Subcutaneous adipose tissue (tissue), 4 donors: ENCODE measurements around the gene TMEM175. TPM values are rescaled to one million over a fixed set of nuclear protein-coding genes. Genes with fewer than 3 reads are reported as not detected.

ENCODE experiments used
- total RNA-seq, 4 donors: library from RNA; depleted of rRNA; stranded (reverse); fragments of >200 nt; gene quantifications; one replicate each; pipeline ENCODE4 v1.1.0, GENCODE V29; 2016
- TF ChIP-seq, protein P1 (sequence below): fragments of 450-650 bp; IDR thresholded peaks from one replicate; pipeline ENCODE4 v1.5.1; 2016; ENCODE audit warnings: low read depth, mild to moderate bottlenecking, control low read depth, antibody characterized with exemption, moderate library complexity

Gene TMEM175
- total RNA-seq, 4 donors from 2014 or later = 18.5 to 38.1 (median 21.4) TPM

DNA sequence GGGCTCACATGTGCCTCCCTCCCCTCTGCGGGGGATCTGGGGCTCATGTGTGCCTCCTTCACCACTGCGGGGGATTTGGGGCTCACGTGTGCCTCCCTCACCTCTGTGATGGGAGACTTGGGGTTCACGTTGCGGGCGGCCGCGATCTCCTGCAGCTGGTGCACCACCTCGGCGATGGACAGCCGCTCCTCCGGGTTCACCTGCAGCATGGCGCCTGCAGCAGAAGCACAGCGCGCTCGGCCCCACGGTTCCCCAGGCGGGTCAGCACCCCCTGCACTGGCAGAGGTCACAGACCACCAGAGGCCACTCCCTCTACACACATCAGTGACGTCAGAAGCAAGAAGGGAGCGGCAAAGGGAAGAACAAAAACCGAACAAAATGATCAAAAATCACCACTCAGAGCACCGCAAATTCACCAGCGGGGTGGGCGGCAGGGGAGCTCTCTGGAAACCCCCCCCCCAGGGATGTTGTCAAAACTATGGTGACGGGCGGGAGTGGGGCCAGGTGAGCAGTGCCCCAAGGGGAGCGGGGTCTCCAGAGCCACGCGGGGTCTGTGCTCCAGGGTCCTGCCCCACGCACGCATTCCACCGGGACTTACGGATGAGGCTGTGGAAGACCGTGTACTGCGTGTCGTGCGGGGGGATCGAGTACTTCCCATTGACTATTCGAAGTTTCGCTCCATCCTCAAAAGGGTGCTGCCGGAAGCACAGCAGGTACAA lies 38.8 kb upstream of the TMEM175 start:
- TF ChIP-seq, protein P1, sequence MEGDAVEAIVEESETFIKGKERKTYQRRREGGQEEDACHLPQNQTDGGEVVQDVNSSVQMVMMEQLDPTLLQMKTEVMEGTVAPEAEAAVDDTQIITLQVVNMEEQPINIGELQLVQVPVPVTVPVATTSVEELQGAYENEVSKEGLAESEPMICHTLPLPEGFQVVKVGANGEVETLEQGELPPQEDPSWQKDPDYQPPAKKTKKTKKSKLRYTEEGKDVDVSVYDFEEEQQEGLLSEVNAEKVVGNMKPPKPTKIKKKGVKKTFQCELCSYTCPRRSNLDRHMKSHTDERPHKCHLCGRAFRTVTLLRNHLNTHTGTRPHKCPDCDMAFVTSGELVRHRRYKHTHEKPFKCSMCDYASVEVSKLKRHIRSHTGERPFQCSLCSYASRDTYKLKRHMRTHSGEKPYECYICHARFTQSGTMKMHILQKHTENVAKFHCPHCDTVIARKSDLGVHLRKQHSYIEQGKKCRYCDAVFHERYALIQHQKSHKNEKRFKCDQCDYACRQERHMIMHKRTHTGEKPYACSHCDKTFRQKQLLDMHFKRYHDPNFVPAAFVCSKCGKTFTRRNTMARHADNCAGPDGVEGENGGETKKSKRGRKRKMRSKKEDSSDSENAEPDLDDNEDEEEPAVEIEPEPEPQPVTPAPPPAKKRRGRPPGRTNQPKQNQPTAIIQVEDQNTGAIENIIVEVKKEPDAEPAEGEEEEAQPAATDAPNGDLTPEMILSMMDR = no peak

DNA sequence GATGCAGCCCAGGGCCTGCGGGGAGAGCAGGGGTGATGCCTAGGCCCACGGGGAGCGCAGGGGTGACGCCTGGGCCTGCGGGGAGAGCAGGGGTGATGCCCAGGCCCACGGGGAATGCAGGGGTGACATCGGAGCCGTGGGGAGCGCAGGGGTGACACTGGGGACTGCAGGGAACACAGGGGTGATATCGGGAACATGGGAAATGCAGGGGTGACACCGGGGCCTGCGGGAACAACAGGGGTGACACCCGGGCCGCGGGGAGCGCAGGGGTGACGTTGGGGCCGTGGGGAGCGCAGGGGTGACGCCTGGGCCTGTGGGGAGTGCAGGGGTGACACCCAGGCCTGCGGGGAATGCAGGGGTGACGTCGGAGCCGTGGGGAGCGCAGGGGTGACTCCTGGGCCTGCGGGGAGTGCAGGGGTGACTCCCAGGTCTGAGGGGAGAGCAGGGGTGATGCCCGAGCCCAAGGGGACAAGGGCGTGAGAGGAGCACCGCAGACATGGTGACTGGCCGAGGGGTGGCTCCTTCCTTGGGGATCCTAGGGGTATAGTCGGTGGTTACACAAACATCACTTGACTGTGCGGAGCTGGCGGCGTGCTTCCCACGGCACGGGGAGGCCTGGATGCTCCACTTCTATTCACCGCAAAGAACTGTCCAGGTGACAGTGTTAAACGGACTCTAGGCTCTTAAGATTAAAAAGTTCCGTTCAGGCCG lies 38.1 kb upstream of the TMEM175 start:
- TF ChIP-seq, protein P1 = no peak

DNA sequence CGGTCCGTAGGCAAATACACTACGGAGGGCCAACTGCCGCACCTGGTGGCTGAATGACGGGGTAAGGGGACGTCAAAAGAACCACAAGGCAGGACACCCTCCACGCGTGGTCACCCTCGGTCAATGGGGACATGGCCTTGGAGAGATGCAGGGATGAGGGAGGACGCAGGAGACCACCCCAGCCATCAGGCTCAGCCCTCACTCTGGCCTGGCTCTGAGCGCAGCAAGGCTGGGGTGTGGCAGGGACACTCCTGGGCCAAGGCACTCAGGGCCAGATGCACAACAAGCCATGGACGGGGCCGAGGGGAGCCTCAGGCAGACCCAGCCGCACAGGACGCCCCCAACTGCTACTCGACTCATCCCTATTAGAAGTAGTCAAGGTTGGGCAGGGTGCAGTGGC lies 36.7 kb upstream of the TMEM175 start:
- TF ChIP-seq, protein P1 = no peak

DNA sequence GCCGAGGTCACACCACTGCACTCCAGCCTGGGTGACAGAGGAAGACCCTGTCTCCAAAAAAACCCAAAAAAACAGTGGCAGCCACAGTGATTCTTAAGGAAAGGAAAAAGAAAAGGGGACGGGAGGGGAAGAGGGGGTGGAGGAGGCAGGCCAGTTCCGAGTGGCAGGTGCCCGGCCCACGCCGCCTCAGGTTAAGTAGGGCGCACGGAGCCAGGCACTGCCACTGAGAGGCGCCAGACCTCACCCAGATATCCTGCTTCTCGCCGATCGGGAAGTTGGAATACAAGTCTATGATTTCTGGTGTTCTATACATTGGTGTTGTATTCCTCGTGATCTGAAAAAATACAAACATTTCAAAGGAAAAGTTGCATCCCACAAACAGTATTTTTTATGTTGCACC lies 36.0 kb upstream of the TMEM175 start:
- TF ChIP-seq, protein P1 = no peak

DNA sequence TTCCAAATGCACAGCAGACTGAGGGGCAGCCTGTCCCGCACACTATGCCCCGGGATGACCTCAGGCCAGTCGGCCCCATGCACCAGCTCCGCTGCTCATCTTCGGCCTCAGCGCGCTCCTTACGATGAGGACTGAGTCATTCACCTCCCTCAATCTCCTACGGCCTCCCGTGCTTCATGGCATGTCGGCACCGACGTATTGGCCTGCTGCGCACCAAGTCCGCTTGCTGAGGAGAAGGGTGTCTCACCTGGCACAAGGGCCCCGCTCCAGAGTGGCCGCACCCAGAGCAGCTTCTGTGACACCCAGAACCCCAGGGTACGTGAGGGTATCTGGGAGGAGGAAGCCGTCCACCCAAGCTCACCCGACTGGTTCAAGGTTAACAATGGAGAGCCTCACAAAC lies 35.6 kb upstream of the TMEM175 start:
- TF ChIP-seq, protein P1 = no peak

DNA sequence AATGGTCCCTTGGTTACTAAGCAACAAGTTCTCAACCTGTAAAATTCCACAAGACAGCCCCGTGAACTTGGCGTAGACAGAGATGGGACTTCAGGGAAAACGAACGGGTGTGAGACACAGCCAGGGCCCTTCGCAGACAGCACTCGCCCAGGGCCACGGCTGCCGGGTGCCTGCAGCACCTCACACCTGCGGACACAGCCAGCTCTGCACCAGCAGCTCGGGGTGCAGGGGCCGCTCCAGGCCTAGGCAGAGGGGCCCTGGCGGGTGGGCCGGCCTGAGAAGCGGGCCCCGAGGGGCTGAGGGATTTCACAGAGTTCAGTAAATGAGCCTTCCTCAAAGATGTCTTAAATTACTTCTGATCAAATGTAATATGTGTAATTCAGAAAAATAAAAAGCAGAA lies 34.1 kb upstream of the TMEM175 start:
- TF ChIP-seq, protein P1 = no peak

DNA sequence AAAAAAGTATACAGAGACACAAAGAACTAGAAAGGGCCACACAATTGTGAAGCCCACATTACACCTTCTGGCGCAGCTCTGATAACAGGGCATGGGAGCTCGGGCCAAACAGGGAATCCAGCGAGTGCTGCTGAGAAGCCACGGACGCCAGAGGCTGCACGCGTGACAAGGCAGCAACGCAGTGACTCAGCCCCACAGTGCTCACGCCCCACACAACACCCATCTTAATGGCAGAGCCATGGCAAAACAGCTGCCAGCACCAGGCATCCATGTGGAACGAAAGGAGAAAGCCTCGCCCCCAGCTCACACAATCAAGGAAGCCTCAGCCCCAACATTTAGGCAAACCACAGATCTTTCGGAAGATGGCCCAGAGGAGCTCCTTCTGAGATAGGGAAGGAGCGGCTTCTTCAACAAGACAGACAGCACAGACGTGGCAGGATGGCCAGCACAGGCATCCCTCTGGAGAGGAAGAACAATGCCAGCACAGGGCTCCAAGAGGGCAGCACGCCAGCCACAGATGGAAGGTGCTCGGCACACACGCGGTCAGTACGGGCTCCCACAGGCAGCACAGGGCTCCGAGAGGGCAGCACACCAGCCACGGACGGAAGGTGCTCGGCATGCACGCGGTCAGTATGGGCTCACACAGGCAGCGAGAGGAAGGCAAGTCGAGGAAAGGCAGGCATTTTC lies 33.2 kb upstream of the TMEM175 start:
- TF ChIP-seq, protein P1 = no peak
